Loucy (cell line): ENCODE results near the gene MOCS1.

Experiments used
- H2AFZ ChIP-seq: fragments of 200-600 bp; sonication (generic); 2 replicates; pipeline ENCODE4 v1.6.0; 2016; ENCODE audit warnings: antibody characterized with exemption, mild to moderate bottlenecking, low read length, moderate library complexity
- H3F3A ChIP-seq: fragments of 200-600 bp; 2 replicates; pipeline ENCODE4 v1.6.0; 2016; ENCODE audit warnings: antibody characterized with exemption, low read depth, mild to moderate bottlenecking
- H3K27me3 ChIP-seq: fragments of 200-600 bp; sonication (generic); 2 replicates; pipeline ENCODE4 v1.6.1; 2014; ENCODE audit warnings: low read length, mild to moderate bottlenecking; ENCODE audit not compliant: insufficient read depth, poor library complexity, severe bottlenecking
- H3K36me3 ChIP-seq: fragments of 200-600 bp; sonication (generic); 2 replicates; pipeline ENCODE4 v1.6.1; 2016; ENCODE audit warnings: low read length; ENCODE audit not compliant: insufficient read depth
- H3K4me1 ChIP-seq: fragments of 200-600 bp; sonication (generic); 2 replicates; pipeline ENCODE4 v1.5.1; 2014; ENCODE audit warnings: low read length, mild to moderate bottlenecking; ENCODE audit not compliant: insufficient read depth, poor library complexity, severe bottlenecking
- H3K4me2 ChIP-seq: fragments of 200-600 bp; sonication (generic); 2 replicates; pipeline ENCODE4 v1.6.0; 2014; ENCODE audit warnings: antibody characterized with exemption, low read length, low read depth, mild to moderate bottlenecking; ENCODE audit not compliant: poor library complexity, severe bottlenecking
- H3K4me3 ChIP-seq: fragments of 200-600 bp; sonication (generic); 2 replicates; pipeline ENCODE4 v1.5.1; 2014; ENCODE audit warnings: low read length, mild to moderate bottlenecking, mixed read lengths; ENCODE audit not compliant: poor library complexity, severe bottlenecking
- H3K79me2 ChIP-seq: fragments of 200-600 bp; sonication (generic); 2 replicates; pipeline ENCODE4 v1.6.1; 2014; ENCODE audit warnings: low read length; ENCODE audit not compliant: insufficient read depth
- H3K9ac ChIP-seq: fragments of 200-600 bp; sonication (generic); 2 replicates; pipeline ENCODE4 v1.6.0; 2014; ENCODE audit warnings: mild to moderate bottlenecking, low read depth, low read length, moderate library complexity; ENCODE audit not compliant: poor library complexity, severe bottlenecking
- H3K9me2 ChIP-seq: fragments of 200-600 bp; sonication (generic); replicated peaks from 2 replicates; pipeline ENCODE4 v1.6.1; 2016; ENCODE audit warnings: low read depth, low read length, mixed read lengths
- H3K9me3 ChIP-seq: fragments of 200-600 bp; sonication (generic); 2 replicates; pipeline ENCODE4 v1.6.1; 2014; ENCODE audit warnings: mild to moderate bottlenecking, antibody characterized with exemption, low read length, low read depth; ENCODE audit not compliant: insufficient read depth
- H4K20me1 ChIP-seq: fragments of 200-600 bp; sonication (generic); 2 replicates; pipeline ENCODE4 v1.6.0; 2014; ENCODE audit warnings: antibody characterized with exemption, low read length, mild to moderate bottlenecking; ENCODE audit not compliant: insufficient read depth, poor library complexity, severe bottlenecking
- EZH2phosphoT487 ChIP-seq: fragments of 200-600 bp; IDR thresholded peaks from 2 replicates; pipeline ENCODE4 v1.6.1; 2018; ENCODE audit warnings: antibody characterized with exemption, mild to moderate bottlenecking, moderate library complexity, borderline replicate concordance
- TF ChIP-seq, protein P1 (sequence below): fragments of 200-600 bp; sonication (generic); conservative IDR thresholded peaks from 2 replicates; pipeline ENCODE4 v1.5.1; 2014; ENCODE audit warnings: mild to moderate bottlenecking, antibody characterized with exemption, low read length

Gene MOCS1

DNA sequence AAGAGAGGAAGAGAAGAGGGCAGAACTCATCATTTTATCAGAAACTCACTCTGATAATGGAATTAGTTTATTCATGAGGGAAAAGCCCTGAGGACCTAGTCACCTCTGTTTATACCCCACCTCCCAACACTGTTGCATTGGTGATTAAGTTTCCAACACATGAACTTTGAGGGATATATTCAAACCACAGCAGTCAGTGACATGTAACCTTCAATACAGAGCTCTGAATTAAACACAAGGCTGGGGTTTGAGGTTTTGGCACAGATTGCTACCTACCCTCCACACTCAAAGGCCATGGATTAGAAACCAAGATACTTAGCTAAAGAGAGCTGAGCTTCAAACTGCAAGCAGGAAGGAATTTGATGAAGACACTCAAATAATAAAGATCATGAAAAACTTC is 48.5 kb upstream of the MOCS1 start:
- TF ChIP-seq, protein P1, sequence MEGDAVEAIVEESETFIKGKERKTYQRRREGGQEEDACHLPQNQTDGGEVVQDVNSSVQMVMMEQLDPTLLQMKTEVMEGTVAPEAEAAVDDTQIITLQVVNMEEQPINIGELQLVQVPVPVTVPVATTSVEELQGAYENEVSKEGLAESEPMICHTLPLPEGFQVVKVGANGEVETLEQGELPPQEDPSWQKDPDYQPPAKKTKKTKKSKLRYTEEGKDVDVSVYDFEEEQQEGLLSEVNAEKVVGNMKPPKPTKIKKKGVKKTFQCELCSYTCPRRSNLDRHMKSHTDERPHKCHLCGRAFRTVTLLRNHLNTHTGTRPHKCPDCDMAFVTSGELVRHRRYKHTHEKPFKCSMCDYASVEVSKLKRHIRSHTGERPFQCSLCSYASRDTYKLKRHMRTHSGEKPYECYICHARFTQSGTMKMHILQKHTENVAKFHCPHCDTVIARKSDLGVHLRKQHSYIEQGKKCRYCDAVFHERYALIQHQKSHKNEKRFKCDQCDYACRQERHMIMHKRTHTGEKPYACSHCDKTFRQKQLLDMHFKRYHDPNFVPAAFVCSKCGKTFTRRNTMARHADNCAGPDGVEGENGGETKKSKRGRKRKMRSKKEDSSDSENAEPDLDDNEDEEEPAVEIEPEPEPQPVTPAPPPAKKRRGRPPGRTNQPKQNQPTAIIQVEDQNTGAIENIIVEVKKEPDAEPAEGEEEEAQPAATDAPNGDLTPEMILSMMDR = no peak
- no peak for TF ChIP-seq EZH2phosphoT487
- no peaks in the 10 kb centered on the region for H3K9me2 ChIP-seq
- H2AFZ ChIP-seq = no peak overlapping the region

DNA sequence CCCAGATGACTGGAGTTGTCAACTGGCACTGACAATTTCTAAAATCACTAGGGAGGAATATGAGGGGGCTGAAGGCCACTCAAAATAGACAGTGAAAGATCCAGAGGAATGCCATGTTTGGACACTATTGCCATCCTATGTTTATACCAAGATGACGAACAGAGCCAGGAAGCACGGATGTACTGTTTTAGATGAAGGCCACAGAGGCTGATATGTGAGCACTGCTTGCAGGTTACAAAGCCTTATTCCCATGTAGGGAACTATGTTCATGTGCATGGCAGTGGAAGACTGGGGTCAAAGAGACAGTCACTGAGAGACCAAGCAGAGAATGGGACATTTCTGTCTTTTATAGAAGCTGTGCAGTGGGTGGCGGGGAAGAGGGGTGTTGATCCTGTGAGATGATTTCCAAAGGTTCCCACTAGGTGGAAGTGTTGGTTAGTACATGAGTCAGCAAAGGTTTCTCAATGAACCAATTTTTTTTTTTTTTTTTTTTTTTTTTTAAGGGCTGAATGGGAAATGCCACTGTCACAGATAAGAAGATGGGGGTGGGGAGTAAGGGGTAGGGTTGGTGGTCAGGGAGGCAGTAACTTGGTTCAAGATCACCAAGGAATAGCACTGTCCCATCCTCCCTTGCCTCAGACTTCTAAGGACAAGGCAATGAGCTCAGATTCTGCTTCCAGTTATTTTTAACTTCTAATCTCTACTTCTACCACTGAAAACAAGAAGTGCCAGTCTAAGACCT is 46.7 kb upstream of the MOCS1 start:
- TF ChIP-seq, protein P1 = peak; percentile 58
- TF ChIP-seq EZH2phosphoT487 = no peak
- Histone ChIP-seq H3K9ac (no peak overlapping the region), H4K20me1 (no peaks in the 10 kb centered on the region), H3F3A (no peaks in the 10 kb centered on the region), H3K4me2 (no peak overlapping the region), H3K79me2 (no peaks in the 10 kb centered on the region), H3K4me1 (no peaks in the 10 kb centered on the region), H3K27me3 (no peaks in the 10 kb centered on the region), H3K36me3 (no peaks in the 10 kb centered on the region), H2AFZ (no peak overlapping the region), H3K9me3 (no peaks in the 10 kb centered on the region), H3K4me3 (no peak overlapping the region), H3K9me2 (no peaks in the 10 kb centered on the region)

More for the DNA sequence above, 48.5 kb upstream of the MOCS1 start:
- H3K4me2 ChIP-seq = no peak overlapping the region
- no peaks in the 10 kb centered on the region for H3K36me3 ChIP-seq
- H3K4me1 ChIP-seq = no peaks in the 10 kb centered on the region
- no peak overlapping the region for H3K9ac ChIP-seq
- no peak overlapping the region for H3K4me3 ChIP-seq
- no peaks in the 10 kb centered on the region for H3K9me3 ChIP-seq
- no peaks in the 10 kb centered on the region for H3K27me3 ChIP-seq
- no peaks in the 10 kb centered on the region for H3K79me2 ChIP-seq
- no peaks in the 10 kb centered on the region for H3F3A ChIP-seq
- no peaks in the 10 kb centered on the region for H4K20me1 ChIP-seq

GRCh38 chr6:39979461-39980328 is 45.4 kb upstream of the MOCS1 start:
- no peaks in the 10 kb centered on the region for H3K9me2 ChIP-seq
- no peak overlapping the region for H3K9ac ChIP-seq
- H3K36me3 ChIP-seq = no peaks in the 10 kb centered on the region
- H2AFZ ChIP-seq = no peak overlapping the region
- H3K4me1 ChIP-seq = no peaks in the 10 kb centered on the region
- no peak overlapping the region for H3K4me2 ChIP-seq
- no peaks in the 10 kb centered on the region for H3K9me3 ChIP-seq
- no peaks in the 10 kb centered on the region for H4K20me1 ChIP-seq
- H3K27me3 ChIP-seq = no peaks in the 10 kb centered on the region
- TF ChIP-seq, protein P1 = no peak
- TF ChIP-seq EZH2phosphoT487 = no peak
- no peaks in the 10 kb centered on the region for H3K79me2 ChIP-seq
- H3K4me3 ChIP-seq = no peak overlapping the region
- H3F3A ChIP-seq = no peaks in the 10 kb centered on the region
